ENCODE measurements around the gene CERS6.
"Not testable (repeated sequence)": the region's sequence is repeated elsewhere in the genome, so short reads cannot be mapped to it uniquely, and the experiment has no call there.

Gene CERS6

DNA sequence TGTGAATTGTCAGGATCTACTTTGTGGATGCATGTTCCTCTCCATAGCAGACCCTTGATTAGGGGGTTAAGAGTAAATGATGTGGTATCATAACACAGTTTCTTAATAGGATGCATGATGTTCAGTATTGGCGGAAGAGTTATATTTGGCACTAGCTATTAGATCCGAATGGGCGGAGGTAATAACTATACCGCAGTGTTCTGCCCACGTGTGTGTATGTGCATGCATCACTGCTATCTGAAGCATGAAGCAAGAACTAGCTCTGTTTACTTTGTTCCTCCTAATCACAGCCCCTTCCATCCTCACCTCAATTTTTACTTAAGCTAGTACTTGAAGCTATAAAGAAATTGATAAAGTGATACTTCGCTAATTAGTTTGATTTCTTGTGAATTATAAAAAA is 186.8 kb downstream of the CERS6 start:
- DNase-seq (ENCODE audit: low read depth): no peak

DNA sequence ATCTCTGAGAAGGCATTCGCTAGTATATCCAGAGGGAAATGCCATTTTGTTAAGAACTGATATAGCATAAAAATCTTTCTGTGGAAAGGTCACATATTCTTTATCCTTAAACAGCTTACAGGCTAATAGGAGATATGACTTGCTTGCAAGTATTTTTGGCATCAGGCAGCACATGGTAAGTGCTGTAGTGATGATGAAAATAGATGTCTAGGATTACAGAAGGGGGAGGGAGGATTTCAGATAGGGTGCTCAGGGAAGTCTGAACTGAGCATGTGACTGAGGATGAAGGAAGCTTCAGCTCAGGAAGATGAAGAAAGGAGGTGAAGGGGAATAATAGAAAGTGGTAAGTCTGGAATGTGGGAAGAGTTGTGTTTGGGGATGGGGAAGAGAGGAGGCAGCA is 187.9 kb downstream of the CERS6 start:
- DNase-seq (ENCODE audit: low read depth): no peak

DNA sequence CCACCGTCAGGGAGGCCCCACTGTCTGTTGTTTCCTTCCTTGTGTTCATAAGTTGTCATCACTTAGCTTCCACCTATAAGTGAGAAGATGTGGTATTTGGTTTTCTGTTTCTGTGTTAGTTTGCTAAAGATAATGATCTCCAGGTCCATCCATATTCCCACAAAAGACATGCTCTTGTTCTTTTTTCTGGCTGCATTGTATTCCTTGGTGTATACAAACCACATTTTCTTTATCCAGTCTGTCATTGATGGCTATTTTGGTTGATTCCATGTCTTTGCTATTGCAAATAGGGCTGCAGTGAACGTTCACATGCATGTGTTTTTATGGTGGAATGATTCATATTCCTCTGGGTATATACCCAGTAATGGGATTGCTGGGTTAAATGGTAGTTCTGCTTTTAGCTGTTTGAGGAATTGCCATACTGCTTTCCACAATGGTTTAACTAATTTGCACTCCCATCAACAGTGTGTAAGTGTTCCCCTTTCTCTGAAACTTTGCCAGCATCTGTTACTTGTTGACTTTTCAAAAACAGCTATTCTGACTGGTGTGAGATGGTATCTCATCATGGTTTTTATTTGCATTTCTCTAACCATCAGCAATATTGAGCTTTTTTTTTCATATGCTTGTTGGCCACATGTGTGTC is 189.7 kb downstream of the CERS6 start:
- DNase-seq (ENCODE audit: low read depth): no peak

DNA sequence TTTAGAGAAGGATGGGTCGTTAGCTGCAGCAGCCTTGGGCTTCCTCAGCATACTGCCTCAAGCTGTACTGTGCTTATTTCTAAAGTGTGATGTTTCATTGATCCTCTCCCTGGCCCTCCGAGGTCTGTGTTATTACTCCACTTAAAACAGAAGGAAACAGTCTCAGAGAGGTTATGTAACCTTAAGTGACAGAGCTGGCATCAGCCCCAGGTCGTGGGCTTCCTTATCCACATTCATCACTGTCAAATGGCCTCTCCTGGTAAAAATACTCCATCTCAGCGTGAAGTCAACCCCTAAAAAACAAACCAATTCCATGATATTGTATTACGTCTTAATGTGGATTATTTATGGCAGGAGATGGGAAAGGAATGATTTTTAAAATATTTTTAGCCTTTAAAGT is 193.0 kb downstream of the CERS6 start:
- DNase-seq (ENCODE audit: low read depth): no peak

DNA sequence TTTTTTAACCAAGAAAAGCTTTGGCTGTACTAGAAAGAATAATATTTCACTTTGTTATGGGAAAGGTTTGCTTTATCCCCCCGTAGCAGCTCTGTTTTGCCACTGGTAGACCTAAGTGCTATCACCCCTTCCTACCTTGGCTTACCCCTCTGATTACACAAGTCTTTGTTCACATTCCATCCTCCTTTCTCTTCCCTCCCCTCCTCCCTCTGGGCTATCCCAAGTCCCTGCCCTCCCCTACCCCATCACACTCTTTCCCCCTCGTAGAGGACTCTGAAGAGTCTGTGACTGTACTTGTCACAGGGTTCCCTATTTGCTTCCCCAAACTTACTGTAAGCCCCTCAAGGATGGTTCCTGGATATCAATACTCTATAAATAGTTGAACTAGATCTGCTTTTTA is 193.5 kb downstream of the CERS6 start:
- DNase-seq (ENCODE audit: low read depth): no peak

DNA sequence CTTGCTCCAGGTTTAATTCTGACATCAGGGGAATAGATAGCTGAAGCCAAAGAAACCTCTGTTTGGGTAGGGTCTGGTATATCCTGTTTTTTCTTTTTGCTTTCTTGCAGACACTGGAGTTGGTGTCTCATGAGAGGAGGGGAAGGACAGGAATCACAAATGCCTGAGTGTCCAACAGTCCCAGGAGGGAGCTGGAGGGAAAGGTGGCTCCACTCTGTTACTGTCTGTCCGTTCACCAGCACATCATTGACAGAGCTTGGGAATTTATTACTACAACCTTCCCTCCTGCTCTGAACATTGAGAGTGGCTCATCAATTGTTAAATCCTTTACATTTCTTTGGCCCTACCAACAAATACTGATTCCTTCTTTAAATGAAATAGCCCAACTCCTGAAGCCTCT is 194.1 kb downstream of the CERS6 start:
- no peak for DNase-seq (ENCODE audit: low read depth)

DNA sequence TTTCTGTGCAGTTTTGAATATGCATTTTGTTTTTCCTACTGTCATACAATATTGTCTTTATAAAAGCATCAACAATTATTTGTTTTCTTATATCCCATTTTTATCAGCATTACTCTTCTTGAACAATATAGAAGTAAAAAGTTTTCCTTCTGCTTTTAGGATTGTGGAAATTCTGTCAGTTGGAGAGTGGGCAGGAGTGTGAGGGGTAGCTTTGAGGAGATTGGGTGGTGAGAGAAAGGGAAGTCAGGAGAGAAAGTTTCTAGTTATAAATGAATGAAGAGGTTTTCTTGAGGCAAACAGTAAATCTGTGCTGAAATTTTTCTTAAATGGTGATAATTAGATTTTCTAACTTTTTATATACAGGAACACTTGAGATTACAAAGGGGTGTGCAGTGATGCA is 194.7 kb downstream of the CERS6 start:
- no peak for DNase-seq (ENCODE audit: low read depth)

DNA sequence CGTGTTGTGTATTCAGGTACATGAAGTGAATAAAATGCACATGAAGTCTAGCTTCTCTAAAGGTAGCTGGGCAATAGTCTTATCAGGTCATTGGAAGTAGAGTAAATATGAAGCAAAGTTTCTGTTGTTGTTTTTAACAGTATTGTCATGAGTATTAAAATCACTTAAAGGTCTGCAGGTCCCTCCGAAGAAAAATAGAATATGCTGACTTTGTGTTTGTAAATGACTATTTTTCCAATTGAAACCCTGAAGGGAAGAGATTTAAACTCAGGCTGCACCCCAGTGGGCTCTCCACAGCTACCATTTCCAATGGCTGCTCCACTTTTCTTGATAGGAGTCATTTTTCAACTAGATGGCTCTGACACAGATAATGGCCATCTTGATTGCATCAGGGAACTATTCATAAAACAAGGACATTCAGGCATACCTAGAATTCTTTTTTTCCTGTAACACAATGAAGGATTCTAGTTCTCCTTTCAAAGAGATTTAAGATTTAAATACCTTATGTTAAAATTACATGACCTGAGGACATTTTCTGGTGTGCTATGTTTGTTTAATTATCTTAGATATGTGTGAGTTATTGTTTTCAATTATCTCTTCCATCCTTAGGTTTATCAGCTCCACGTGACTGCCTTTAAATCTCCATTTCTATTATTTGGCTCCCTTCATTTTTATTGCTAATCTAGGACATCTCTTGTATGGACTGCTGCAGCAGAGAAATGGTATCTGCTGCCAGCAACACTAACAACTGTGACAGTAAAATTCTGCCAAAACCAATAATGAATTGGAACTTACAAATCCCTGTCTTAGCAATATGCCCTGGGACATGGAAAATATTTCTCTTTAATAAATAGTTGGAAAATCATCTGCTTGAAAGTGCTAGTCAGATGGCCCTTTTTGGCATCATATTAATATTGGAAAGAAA is 197.2 kb downstream of the CERS6 start:
- no peak for DNase-seq (ENCODE audit: low read depth)

DNA sequence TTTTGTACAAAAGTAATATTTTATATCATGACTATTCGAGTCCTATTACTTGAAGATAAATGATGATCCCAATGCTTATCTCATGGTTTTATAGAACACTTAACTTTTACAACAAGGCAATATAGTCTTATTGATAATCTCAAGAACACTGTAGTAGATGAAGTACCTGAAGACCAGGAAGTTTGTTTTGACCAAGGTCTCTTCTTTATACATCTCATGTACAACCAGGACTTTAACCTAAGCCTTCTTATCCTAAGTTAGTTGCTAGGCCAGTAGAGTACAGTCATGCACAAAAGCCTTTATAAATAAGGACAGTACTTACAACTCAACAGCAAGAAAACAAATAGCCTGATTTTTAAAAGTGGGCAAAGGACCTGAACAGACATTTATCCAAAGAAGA is 198.6 kb downstream of the CERS6 start:
- DNase-seq (ENCODE audit: low read depth): no peak

DNA sequence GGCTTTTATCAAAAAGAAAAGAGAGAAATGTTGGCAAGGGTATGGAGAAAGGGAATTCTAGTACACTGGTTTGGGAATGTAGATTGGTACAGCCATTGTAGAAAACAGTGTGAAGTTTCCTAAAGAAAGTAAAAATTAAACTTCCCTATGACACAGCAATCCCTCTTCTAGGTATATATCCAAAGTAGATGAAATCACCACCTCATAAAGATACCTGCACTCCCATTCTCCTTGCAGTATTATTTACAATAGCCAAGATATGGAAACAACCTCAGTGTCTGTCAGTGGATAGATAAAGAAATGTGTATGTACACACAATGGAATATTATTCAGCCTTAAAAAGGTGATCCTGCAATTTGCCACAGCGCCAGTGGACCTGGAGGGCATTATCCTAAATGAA is 199.1 kb downstream of the CERS6 start:
- no peak for DNase-seq (ENCODE audit: low read depth)

DNA sequence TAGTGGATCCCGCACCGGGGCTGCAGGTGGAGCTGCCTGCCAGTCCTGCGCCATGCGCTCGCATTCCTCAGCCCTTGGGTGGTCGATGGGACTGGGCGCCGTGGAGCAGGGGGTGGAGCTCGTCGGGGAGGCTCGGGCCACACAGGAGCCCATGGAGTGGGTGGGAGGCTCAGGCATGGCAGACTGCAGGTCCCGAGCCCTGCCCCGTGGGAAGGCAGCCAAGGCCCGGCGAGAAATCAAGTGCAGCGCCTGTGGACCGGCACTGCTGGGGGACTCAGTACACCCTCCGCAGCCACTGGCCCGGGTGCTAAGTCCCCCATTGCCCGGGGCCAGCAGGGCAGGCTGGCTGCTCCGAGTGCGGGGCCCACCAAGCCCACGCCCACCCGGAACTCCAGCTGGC is 201.3 kb downstream of the CERS6 start:
- DNase-seq (ENCODE audit: low read depth): not testable (repeated sequence)

DNA sequence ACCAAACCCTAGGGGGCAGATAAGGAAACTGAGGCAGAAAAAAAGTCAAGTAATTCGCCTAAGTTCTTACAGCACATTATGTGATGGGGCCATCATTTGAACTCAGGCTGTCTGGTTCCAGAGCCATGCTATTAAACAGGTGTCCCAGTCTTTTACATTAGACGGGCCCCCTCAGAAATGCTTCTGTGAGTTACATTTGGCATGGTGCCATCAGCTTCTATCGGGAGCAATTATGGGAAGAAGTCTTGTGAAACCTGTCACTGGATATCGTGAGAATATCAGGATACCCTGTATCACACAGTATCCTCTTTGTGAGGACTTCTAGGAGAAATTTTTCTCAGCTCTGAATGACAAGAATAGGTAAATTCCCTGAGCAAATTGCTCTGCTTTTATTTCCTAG is 202.6 kb downstream of the CERS6 start:
- DNase-seq (ENCODE audit: low read depth): no peak

DNA sequence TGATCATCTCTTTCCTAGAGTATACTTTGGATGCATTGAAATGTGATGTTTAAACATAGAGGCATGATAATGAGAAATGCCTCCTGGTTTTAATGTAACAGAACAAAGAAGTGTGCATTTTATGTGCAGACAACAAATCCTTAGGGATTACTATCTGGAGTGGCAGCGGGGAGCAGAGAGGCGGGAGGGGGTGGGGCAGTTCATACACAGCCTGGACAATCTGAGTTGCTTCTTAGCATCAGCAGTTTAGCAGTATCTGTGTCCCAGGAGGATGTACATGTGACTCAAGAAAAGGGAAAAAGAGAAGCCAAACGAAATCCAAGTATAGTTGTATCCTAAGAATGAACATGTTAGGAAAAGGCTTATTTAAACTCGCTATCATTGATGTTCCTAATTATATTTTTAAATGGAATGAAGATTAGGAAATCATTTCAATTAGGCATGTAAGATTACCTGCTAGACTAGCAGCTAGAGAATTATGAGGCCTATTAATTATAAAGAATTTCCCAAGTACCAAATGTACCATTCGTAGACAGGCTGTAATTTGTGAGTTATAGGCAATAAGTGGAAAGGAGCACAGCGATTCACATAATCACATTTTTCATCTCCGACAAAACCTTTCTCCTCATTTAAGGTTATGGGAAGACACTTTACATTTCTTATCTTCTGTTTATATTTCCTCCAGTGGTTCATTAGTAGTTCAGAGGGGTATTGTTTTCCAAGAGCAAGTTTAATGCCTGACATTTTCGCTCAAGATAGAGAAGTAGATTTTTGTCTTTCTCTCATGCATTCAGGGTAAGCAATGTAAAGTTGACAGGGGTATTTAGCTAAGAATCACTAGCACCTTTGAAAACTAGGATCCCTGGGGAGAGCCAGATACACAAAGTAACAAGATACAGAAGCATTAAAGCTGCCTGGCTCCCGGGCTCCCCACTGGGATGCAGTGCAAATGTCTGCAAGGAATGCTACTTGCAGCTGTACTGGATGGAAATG is 205.1 kb downstream of the CERS6 start:
- no peak for DNase-seq (ENCODE audit: low read depth)

DNA sequence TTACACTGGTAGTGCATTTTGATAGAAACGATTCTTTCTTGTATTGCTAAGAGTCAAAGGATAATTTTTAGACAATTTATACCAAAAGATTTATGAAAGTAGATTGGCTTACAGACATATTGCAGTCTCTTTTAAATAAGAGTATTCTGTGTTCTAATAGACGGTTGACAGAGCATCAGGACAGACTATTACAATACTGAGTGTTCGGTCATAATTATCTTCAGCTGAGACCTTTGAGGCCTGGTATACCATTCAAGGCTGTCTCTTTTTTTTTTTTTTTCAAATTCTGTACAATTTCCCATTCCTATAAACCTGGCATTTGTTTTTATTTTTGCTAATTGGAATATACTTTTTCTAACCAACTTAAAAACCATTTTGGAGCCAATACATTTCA is 205.8 kb downstream of the CERS6 start:
- DNase-seq (ENCODE audit: low read depth): no peak

DNA sequence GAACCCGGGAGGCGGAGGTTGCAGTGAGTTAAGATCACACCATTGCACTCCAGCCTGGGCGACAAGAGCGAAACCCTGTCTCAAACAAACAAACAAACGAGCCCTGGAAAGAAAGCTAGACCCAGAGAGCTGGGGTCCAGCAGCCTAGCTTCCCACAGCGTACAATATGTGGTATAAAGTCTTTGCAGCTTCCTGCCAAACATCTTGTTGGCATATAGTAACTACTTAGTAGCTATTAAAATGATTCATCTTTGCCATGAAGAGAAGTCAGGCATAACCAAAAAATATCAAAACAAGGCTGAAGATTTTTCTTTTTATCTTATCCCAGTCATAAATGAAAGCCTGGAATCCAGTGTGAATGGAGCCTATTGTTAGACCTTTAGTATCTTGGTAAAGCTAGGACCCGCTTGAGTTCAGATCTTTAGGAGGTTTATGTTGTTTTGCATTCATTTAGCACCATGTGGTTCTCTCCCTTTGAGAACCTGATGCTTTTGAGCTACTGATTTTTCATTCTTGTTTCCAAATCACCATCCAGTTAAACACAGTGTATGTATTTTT is 206.7 kb downstream of the CERS6 start:
- DNase-seq (ENCODE audit: low read depth): no peak

DNA sequence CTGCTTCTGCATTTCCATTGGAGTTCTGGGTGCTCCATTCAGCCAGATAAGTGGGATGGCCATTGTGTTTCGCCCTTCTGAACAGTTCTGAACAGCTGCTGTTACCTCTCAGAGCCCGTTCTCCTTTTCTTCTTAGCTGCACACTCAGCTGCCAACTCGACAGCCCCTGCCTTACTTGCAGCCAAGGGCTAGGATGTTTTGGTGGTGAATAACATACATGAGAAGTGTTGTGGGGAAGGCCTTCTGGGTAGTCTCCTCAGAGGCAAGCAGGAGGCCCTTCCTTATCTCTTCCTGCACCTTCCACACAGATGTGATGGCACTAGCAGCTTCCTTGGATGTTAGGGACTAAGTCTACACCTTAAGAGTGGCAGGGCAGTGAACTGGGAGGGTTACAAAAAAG is 207.9 kb downstream of the CERS6 start:
- no peak for DNase-seq (ENCODE audit: low read depth)

DNA sequence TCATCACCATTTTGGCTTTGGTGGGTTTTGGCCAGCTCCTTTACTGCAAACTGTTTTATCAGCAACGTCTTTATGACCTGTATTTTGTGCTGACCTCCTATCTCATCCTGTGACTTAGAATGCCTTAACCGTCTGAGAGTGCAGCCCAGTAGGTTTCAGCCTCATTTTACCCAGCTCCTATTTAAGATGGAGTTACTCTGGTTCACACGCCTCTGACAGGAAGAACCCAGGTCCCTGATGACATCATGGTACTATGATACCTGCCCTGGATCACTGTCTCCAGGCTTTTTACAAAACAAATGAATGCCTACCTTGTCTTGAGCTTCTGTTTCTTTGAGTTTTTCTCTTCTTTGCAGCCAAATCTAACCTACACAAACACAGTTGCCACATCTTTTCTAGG is 208.6 kb downstream of the CERS6 start:
- not testable (repeated sequence) for DNase-seq (ENCODE audit: low read depth)

DNA sequence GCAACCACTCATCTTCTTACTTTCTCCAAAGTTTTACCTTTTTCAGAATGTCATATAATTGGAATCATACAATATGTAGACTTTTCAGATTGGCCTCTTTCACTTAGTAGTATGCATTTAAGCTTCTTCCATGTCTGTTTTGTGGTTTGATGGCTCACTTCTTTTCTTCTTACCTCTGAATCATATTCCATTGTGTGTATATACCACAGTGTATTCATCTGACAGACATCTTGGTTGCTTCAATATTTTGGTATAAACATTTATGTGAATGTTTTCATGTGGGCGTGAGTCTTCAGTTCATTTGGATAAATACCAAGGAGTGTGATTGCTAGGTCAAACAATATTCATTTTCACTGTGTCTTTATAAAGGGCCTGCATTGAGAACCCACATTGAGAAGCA is 210.3 kb downstream of the CERS6 start:
- no peak for DNase-seq (ENCODE audit: low read depth)

DNA sequence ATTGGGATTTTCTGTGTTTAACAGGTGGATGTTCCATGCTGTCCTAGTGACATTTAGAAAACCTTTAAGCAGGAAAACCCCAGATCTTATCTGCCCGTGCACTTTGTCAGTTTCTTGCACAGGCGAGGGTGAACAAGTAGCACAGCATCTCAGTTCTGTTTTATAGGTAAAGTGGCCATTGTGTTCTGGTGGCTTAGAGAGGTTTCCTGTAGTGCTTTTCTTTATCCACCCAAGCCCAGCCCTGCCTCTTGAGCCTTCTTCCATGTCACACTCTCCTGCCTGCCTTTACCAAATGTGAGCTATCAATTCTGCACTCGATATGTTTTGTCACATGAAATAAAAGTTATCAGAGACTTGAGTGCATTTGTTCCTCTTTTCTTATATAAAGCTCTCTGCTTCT is 211.1 kb downstream of the CERS6 start:
- no peak for DNase-seq (ENCODE audit: low read depth)

DNA sequence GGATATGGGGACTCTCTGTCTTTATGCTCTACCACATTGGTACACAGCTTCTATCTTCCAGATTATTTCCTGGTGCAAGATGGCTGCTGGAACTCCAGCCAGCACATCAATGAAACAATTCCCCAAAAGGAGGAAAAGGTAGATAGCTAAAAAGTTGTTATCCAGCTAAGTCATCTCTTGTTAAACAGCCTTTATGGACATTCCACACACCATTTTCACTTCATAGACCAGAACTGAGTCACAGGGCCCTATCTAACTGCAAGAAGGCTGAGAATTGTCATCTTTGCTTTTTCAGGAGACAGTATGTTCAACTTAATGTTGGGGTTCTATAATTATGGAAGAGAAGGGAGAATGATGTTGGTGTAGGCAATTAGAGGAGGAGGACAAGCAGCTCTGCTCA is 213.1 kb downstream of the CERS6 start:
- no peak for DNase-seq (ENCODE audit: low read depth)

DNA sequence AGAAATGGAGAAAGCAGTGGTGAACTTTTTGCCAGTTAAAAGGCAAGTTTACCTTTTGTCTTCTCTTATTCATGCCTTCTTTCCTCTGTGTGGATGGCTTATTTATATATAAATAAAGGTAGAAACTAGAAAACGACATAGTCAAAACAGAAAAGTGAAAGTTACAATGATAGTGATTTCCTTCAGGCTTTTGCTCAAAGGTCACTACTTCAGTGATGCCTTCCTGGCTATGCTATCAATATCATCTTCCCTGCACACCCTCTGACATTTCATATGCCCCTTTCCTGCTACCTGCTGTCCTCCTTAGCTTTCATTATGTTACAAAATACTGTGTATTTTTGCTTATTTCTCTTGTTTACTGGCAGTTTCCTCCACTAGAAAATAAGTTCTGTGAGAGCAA is 214.4 kb downstream of the CERS6 start:
- no peak for DNase-seq (ENCODE audit: low read depth)

DNA sequence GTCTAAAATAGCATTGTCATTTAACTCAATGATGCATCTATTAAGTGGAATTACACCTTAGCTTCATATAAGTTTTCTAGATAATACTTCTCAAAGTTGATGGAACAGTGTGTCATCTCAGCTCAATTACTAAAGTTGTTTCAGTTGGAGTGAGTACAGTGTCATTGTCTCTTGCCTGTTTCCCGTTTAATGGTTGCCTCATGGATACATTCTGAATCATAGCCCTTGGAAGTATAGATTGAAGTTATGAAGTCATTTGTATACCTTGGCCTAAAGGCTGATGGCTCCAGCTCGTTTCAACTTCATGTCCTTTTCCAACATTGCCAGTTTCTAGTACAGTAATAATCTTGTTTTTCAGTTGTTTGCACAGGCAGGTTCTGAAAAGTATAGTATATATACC is 215.9 kb downstream of the CERS6 start:
- DNase-seq (ENCODE audit: low read depth): no peak

Data from T follicular helper cell (primary cell).